Stimulated activated CD8-positive, alpha-beta memory T cell treated with anti-CD3 and anti-CD28 coated beads, Interleukin-7, amount 100 ng/mL, for 4 hours (primary cell): ENCODE results near the gene VPS45.
"Not testable (repeated sequence)": the region's sequence is repeated elsewhere in the genome, so short reads cannot be mapped to it uniquely, and the experiment has no call there.

Experiments used
- DNase-seq, 2 donors: peaks; one replicate each; pipeline ENCODE4 v3.0.0-alpha.2; 2020; ENCODE audit warnings: low read depth in 2 of 2

VPS45 gene, protein sequence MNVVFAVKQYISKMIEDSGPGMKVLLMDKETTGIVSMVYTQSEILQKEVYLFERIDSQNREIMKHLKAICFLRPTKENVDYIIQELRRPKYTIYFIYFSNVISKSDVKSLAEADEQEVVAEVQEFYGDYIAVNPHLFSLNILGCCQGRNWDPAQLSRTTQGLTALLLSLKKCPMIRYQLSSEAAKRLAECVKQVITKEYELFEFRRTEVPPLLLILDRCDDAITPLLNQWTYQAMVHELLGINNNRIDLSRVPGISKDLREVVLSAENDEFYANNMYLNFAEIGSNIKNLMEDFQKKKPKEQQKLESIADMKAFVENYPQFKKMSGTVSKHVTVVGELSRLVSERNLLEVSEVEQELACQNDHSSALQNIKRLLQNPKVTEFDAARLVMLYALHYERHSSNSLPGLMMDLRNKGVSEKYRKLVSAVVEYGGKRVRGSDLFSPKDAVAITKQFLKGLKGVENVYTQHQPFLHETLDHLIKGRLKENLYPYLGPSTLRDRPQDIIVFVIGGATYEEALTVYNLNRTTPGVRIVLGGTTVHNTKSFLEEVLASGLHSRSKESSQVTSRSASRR

DNA sequence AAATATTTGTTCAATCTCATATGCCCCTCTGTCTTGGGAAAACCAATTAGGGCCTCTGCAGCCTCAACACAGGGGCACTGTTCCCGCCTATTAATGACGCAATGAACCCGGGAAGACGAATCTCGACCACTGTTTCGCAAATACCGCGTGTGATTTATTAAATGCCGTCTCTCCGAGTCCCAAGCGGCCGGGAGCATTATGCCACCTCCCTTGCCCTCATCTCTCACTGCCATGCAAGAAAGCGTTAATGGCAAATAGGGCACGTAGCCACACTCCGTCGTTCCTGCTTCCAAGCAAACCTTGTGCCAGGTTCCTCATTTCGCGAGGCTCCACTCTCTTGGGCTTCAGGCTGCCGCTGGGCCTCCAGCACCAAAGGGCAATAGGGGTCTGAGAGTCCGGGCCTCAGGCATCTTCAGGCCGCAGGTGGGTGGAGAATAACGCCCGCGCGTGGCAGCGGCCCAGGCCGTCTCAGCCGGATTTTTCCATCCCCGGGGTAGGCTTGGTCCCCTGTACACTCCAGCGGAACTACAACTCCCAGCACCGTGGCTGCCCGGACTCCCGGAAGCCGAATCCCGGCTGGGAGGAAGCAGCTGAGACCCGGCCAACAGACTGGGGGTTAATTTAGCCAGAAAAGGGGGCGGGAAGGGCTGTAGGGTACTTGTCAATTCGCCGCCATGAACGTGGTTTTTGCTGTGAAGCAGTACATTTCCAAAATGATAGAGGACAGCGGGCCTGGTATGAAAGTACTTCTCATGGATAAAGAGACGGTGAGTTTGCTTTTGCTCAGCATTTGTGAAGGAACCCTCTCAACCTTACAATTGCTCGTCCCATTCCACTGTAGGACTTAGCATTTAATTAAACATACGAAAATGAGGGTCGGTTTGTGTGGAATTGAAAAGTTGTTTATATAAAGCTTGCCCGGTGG lies at the start of gene VPS45:
VPS45 (plus strand) TSS at position 593 of the 925 bp plus-strand sequence; CDS start at position 675, 82 bp downstream.
- DNase-seq: peak; percentile 70 to 80

DNA sequence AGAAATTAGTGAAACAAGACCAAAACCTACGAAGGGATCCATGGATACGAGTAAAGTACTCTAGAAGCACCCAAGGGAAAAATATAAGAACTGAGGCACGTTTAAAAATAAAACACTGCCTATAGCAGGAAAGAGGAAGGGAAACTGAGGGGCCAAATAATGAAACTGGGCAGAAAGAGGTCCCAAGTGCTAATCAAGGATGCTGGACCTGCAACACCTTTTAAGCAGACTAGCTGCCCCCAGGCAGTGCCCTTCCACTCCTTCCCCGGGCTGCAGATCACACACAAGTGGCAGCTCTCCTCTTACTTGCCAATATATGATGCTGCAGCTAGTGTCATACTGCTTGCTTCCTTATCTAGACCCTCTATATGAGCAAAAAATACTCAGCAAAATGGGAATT lies 49.4 kb upstream of the VPS45 start:
- DNase-seq: no peak

DNA sequence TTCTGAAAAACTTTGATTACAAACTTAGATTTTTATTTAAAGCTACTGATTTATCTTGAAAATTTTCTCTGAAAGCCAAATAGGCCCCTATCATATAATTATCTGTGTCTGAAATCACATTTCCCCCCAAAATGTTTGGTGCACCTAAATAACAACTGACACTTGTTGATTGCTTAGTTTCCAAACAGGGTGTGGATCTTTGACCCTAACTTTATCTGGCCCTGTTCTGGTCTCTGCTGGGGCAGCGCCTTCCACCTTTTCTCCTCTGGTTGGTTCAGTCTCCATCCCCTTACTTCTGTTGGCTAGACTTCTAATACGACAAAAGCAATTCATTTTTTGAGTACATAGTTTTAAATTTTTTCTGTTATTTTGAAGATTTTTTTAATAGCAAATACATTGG lies 46.9 kb upstream of the VPS45 start:
- no peak for DNase-seq

DNA sequence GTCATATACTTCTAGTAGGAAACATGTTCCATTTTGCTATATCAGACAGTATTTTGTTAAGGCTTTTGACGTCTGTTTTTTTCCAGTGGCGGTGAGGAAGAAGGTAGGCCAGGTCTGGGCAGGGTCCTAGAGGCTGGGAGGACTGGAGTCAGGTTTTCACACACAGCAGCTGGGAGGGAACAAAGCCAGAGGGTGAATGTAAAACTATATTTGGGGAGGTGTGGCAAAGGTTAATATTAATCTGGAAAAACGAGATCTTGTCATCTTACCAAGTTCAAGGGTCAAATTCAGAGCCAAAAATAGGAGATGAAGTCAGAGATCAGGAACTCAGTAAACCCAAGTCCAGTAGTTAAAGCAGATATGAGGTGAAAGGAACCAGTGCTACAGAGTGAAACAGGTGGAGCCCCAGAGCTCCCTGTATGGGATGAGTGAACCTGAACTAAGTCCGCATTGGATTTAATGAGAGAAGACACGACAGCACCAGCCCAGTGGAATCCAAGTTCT lies 46.3 kb upstream of the VPS45 start:
- no peak for DNase-seq

DNA sequence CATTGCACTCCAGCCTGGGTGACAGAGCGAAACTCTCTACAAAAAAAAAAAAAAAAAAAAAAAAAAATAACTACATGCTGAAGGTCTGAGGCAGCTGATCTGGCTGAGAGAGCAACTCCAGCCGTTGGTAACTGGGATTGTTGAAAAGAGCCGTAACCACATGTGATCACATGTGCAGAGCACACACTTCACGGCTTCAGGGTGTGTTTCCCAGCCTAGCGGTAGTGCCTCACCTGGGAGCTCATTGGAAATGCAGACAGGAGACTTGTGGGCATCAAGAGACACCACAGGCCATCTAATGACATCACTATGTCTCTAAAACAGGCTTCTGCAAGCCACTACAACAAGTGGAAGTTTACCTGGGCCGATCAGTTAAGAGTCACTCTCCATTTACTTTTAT lies 45.2 kb upstream of the VPS45 start:
- no peak for DNase-seq

DNA sequence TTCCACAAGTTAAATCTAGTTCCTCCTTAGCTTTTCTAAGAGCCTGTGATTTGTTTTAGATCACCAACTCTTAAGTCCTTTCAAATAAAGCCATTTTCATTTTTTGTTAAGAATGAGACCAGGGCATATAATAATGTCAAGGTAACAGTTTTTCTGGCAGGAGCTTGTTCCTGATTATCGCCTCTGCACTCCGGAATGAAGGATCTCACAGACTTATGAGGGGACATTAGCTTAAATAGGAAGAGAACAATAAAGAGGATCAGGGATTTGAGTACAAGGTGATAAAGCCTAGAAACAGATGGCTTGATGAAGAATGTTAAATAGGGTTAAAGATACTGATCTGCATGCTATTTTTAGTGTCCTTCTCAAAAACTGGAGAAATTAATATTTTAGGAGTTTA lies 43.4 kb upstream of the VPS45 start:
- DNase-seq: no peak

DNA sequence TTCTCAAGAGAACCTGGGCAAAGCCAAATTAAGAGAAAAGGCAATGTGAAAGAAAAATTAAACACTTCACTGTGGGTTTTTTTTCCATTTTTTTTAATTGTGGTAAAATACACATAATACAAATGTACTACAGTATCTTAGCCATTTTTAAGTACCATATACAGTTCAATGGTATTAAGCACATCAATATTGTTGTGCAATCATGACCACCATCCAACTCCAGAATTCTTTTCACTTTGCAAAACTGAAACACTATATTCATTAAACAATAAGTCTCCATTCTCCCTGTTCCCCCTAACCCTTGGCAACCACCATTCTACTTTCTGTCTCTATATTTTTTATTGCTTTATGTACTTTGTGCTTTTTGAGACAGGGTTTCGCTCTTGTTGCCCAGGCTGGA lies 39.3 kb upstream of the VPS45 start:
- no peak for DNase-seq

DNA sequence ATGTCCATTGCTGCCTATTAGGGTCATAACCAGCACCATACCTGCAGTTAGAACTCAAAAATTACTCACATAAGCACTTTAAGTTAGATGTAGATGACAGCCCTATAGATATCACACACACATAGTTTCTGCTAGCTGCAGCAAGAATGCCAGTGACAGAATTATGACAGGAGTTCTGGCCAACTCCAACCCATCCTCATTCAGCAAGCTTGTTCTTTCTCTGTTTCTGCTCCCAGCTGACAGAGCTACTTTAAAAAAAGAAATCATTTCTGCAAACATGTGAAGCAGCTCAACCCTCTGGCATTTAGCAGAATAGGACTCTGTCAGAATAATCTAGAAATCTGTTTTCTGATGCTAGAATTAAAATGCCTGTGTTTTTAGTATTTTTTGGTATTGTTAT lies 33.2 kb upstream of the VPS45 start:
- DNase-seq: no peak

DNA sequence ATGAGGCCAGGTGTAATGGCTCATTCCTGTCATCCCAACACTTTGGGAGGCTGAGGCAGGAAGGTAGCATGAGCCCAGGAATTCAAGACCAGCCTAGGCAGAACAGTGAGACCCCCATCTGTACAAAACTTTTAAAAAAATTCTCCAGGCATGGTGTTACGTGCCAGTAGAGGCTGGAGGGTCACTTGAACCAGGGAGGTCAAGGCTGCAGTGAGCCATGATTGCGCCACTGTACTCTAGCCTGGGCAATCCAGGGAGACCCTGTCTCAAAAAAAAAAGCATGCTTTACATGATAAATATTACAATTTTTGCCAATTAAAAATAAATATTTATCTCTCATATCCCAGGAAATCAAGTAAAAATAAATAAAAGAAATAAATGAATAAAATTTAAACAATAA lies 17.6 kb upstream of the VPS45 start:
- no peak for DNase-seq

DNA sequence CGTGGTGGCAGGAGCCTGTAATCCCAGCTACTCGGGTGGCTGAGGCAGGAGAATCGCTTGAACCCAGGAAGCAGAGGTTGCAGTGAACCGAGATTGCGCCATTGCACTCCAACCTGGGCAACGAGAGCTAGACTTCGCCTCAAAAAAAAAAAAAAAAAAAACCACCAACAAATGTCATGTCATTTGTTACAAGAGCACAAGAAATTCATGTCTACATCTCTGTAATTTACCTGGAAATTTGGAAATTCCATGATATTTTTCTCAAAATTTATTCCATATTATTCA lies 16.5 kb upstream of the VPS45 start:
- no peak for DNase-seq

DNA sequence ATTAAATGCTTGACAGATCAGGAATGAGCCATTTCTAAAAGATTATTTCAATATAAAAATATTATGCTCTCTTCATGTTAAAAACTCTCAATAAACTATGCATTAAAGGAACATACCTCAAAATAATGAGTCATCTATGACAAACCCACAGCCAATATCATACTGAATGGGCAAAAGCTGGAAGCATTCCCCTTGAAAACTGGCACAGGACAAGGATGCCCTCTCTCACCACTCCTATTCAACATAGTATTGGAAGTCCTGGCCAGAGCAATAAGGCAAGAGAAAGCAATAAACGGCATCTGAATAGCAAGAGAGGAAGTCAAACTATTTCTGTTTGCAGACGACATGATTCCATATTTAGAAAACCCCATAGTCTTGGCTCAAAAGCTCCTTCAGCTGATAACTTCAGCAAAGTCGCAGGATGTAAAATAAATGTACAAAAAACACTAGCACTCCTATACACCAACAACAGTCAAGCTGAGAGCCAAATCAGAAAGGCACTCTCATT lies 15.6 kb upstream of the VPS45 start:
- not testable (repeated sequence) for DNase-seq

DNA sequence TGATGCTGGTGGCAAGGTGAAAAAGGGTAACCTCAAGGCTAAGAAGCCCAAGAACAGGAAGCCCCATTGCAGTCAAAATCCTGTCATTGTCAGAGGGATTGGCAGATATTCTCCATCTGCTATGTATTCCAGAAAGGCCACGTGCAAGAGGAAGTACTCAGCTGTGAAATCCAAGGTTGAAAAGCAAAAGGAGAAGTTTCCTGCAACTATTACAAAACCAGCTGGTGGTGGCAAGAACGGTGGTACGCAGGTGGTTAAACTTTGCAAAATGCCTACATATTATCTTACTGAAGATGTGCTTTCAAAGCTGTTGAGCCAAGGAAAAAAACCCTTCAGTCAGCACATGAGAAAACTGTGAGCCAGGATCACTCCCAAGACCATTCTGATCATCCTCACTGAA lies 13.7 kb upstream of the VPS45 start:
- no peak for DNase-seq

DNA sequence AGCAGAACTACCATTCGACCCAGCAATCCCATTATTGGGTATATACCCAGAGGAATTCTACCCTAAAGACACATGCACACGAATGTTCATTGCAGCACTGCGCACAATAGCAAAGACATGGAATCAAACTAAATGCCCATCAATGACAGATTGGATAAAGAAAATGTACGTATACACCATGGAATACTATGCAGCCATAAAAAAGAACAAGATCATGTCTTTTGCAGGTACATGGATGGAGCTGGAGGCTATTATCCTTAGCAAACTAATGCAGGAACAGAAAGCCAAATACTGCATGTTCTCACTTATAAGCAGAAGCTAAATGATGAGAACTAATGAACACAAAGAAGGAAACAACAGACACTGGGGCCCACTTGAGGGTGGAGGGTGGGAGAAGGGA lies 12.1 kb upstream of the VPS45 start:
- not testable (repeated sequence) for DNase-seq

DNA sequence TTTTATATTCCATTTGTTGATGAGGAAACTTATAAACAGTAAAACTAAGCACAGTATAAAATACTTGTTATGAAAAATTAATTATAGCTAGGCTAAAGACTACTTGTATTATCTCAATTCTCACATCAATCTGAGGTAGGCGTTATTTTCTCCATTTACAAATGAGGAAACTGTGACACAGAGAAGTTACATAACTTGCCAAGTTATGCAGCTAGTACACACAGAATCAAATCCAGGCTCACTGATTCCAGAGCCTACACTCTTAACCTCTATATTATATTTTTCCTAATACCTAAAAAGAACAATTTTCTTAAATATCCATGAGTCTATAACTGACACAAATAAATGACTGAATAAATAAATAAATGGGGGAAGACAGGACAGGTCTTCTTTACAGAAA lies 11.2 kb upstream of the VPS45 start:
- DNase-seq: no peak

DNA sequence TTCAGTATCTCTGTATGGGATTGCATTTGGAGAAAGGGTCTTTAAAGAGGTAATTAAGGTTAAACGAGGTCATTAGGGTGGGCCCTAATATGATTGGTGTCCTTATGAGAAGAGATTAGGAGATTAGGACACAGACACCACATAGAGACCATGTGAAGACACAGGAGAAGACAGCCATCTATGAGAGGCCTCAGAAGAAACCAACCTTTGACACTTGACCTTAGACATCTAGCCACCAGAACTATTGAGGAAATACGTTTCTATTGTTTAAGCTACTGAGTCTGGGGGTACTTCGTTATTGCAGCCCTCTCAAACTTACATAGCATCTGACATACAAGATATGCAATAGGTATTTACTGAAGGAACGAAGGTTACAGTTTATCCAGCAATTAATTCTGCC lies 7.3 kb upstream of the VPS45 start:
- DNase-seq: no peak

DNA sequence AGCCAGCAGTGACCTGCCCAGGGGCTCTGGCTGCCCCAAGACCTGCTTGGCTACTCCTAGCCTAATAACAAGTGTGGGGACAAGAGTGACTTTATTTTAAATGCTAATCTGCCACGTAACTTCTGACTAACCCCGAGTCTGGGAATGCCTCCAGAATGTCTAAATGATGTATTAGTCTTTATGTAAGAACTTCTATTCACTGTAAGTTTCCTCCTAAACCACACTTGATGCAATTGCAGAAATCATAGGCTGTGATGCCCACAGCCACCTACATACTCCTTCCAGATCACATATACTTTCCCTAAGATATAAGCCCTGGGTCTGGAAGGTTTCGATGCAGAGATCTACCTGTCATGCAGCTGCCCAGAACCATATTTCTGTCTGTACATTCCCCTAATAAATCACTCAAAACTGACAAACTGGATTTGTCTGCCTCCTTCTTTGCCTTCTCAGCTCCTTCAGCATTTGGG lies 5.9 kb upstream of the VPS45 start:
- no peak for DNase-seq

DNA sequence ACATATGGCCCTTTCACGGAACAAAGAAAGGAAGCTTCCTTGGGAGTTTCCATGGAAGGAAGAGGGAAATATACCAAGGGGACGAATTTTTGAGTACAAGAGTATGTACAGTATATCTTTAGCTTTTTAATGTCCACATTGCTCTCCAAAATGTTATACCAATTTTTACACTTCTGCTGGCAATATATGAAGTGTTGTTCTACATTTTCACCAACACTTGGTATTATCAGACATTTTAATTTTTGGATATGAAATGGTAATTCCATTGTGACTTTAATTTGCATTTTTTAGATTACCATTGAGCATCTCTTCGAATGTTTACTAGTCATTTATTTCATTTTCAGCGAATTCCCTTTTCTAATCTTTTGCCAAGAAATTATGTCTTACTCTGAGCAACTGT lies 5.5 kb upstream of the VPS45 start:
- DNase-seq: no peak

DNA sequence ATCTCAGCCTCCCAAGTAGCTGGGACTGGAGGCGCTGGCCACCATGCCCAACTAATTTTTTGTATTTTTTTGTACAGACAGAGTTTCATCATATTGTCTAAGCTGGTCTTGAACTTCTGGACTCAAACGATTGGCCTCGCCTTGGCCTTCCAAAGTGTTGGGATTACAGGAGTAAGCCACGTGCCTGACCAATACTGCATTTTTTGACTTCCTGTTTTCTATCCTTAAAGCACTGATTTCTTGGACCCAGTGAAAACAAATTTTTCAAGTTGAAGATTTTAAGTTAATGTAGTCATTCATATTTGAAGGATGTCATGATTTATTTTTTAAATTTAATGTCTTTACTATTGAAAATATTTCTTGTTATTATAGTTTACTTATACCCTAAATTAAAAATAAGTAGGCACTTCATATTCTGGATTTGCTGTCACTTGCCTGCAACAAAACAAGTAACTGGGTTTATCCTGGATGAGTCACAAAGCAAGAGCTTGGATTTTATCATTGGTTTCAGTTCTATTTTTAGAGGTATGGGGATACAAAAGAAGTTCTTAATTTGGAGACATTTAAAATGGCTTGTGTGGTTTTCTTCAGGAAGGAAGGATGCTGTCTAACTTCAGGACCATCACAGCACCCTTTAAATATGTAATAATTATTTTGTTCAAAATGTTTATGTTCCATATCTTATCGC lies 2.2 kb upstream of the VPS45 start:
- no peak for DNase-seq

DNA sequence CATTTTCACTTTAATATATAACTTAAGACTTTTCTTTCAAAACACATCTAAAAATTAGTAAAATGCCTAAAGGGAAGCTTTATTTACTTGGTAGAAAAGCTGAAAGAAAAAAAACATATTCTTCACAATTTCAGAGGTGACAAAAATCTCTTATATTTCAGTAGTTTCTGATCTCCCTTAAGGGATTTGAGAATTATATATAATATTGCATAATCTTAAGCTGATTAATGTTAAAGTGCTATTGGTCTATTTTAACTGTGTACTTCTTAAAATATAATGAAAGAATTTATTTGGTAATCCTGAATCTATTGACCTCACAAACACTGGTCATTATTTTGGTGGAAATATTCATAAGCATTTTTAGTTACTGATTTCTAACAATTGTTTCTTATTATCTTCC lies 1.2 kb upstream of the VPS45 start:
- DNase-seq: no peak

DNA sequence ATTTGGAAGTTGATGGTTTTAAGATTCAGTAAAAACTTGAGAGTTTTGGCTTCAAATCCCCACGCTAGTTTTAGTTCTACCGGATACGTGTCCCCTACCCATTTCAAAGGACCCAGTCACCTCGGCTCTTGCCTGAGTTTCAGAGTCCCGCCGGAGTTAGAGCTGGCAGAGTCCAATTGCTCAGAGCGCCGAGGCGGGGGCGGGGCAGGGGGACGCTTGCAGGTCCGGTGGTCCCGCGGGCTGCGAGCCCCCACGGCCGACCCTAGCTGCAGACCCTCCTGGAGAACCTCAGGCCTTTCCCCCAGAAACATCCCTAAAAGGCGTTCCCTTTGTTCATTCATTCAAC lies 765 bp upstream of the VPS45 start:
- DNase-seq: peak in 1 of 2 donors; percentile 18

DNA sequence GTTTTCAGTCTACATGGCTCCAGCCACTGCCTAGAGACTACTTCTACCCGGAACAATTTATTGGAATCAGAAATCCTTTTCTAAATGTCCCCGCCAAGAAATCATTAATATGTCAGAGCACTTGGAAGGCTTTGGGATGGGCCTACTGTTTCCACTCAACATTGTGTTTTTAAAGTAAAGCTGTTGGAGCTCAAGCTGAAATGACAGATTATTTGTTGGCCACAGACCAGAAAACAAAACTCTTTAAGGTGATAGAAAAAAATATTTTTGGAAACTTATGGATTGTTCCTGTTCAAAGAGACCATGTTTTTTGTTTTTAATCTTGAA lies 496 bp downstream of the VPS45 start:
- DNase-seq: no peak

DNA sequence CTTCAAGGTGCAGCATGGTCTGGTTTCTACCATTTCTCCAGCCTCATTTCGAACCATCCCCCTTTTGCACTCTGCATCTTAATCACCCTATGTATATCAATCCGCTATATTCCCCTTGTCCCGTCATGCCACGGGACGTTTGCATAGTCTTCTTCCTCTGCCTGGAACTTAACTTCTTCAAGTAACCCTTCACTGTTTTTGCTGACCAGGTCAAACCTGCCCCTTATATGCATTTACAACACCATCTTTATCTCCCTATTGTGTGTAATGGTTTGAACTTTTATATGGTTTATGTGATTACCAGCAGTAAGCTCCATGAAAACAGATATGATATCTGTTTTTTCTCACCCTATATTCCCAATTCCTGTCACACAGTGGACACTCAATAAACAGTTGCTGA lies 2.3 kb downstream of the VPS45 start:
- DNase-seq: no peak
